Heart right ventricle (tissue), 16 donors: ENCODE results near the gene NR2F1. TPM values are rescaled to one million over a fixed set of nuclear protein-coding genes. Genes with fewer than 3 reads are reported as not detected.
A peak's percentile ranks its signal among the peaks of the same experiment; 100 is the strongest.

Experiments used
- ATAC-seq, 8 donors: fragments of 200-7000 bp; cut with Tn5 transposase; one replicate each; pipeline ENCODE4 v1.9.1; 2020; ENCODE audit warnings: mild to moderate bottlenecking in 8 of 8, moderate library complexity in 8 of 8, moderate number of reproducible peaks in 1 of 8
- DNase-seq, 2 donors: peaks; one replicate each; pipeline ENCODE4 v3.0.0-alpha.2; 2020
- H3K27ac ChIP-seq, 10 donors: fragments of 200-600 bp; sonication (generic) in 2 of 10; one replicate each; pipeline versions ENCODE4 v1.5.0 to v1.8.0; 2020 to 2022; ENCODE audit warnings: mild to moderate bottlenecking in 3 of 10
- H3K27me3 ChIP-seq, 7 donors: fragments of 200-600 bp; one replicate each; pipeline ENCODE4 v1.8.0; 2021 to 2022; ENCODE audit warnings: mild to moderate bottlenecking in 2 of 7
- H3K36me3 ChIP-seq, 9 donors: fragments of 200-600 bp; sonication (generic) in 1 of 9; one replicate each; pipeline versions ENCODE4 v1.5.0 to v1.8.0; 2020 to 2022; ENCODE audit warnings: mild to moderate bottlenecking in 2 of 9
- H3K4me1 ChIP-seq, 9 donors: fragments of 200-600 bp; sonication (generic) in 1 of 9; one replicate each; pipeline versions ENCODE4 v1.5.0 to v1.8.0; 2020 to 2022; ENCODE audit warnings: mild to moderate bottlenecking in 4 of 9
- H3K4me3 ChIP-seq, 10 donors: fragments of 200-600 bp; sonication (generic) in 2 of 10; one replicate each; pipeline versions ENCODE4 v1.5.0 to v1.8.0; 2020 to 2022; ENCODE audit warnings: mild to moderate bottlenecking in 7 of 10, moderate library complexity in 2 of 10
- H3K9me3 ChIP-seq, 11 donors: fragments of 200-600 bp in 10 of 11; sonication (generic) in 2 of 11; one replicate each; pipeline versions ENCODE4 v1.5.0 to v1.8.0; 2013 to 2022; ENCODE audit warnings: mild to moderate bottlenecking in 2 of 11, control low read depth in 1 of 11, moderate library complexity in 1 of 11
- CTCF ChIP-seq, 9 donors: fragments of 200-600 bp; sonication (generic) in 2 of 9; IDR thresholded peaks; one replicate each; pipeline versions ENCODE4 v1.5.0 to v1.8.0; 2021 to 2022; ENCODE audit warnings: antibody characterized with exemption in 9 of 9, mild to moderate bottlenecking in 5 of 9, moderate library complexity in 1 of 9
- WGBS, 2 donors: extraction: QIAGEN DNeasy Blood & Tissue Kit; methylation state at CpG; one replicate each; pipeline ENCODE4 v1.1.7; 2013; ENCODE audit warnings: inconsistent platforms in 1 of 2; 5-methylcytosine and 5-hydroxymethylcytosine counted together
- intact Hi-C, 10 donors: fragments of 100-400 bp; cut with DNase I; formaldehyde crosslinking; loops; one replicate each; pipeline versions ENCODE4 v1.11.1 to v1.14.2; 2022
- polyA plus RNA-seq, 2 donors: library from polyadenylated mRNA; stranded (reverse); fragments of 200-250 nt; gene quantifications; one replicate each; pipeline ENCODE4 v1.2.3, GENCODE V29; 2013
- total RNA-seq, 10 donors: library from RNA; stranded (reverse); fragmentation: NEBNext Ultra II Directional in 3 of 10; extraction: Animal tissue kit (Norgen Biotek cat#: 25700) in 3 of 10; gene quantifications; one replicate each; pipeline versions ENCODE4 v1.2.1 to v1.2.4, GENCODE V29; 2021 to 2023
- donor health status: Arrhythmogenic right ventricular cardiomyopathy.
- donor health status: ischemic (EF 13 %, LVEDD 7.1; RV severe dilation, severe dysfunction).
- donor health status: healthy with polysubstance abuse.
- donor health status: DM: no; HTN: yes; CAD: no.
- donor health status: DM: no; HTN: no; CAD: no.
- donor health status: ischemic (EF 25% LVEDD 6.9; RV normal size, moderate dysfunction).
- donor health status: ischemic (EF 25% LVEDD 5.7; RV mildly dilated, moderate dysfunction).
- donor health status: healthy.
- donor health status: DM: yes; HTN: yes; CAD: no.
- donor health status: Ischemic cardiomyopathy.
- donor health status: ischemic (EF 35%, LVEDD 5.7; RV mildly dilated, moderate dysfunction).
- donor health status: nonischemic (EF 11% LVEDD 7.7; RV severe dilation, severe dysfunction).
- donor health status: DM: yes; HTN: yes; CAD: no.
- donor health status: PGD.
- donor health status: ischemic (EF 29% LVEDD 5.4; RV normal size, mild dysfunction).
- donor health status: nonischemic (EF 23%, LVEDD 6.1; RV moderate dilation, normal function).

NR2F1 gene
- total and polyA plus RNA-seq, 12 donors: 0.27 to 2.4 (median 0.92) TPM

- Histone ChIP-seq H3K27ac (no peak overlapping the region), H3K36me3 (no peaks in the 10 kb centered on the region), H3K9me3 (no peaks in the 10 kb centered on the region), H3K4me3 (no peak overlapping the region), H3K27me3 (peaks cover 2 to 96% (median 94%) of the 10 kb centered on the region in 7 donors), H3K4me1 (peaks cover 6 to 42% (median 29%) of the 10 kb centered on the region in 9 donors)
- no peak for ATAC-seq
- intact Hi-C loops: no loop called here
- no peak for DNase-seq
- TF ChIP-seq CTCF (IDR thresholded peaks at IDR 0.05): no peak
- WGBS, 2 donors: 44 to 55% methylated on average over 9 of the region's 9 CpGs
Measured at GRCh38 chr5:93576994-93577853, 5.8 kb upstream of the NR2F1 start.

- WGBS, 2 donors: 60 to 61% methylated on average over 25 of the region's 25 CpGs
- H3K27ac ChIP-seq: peak overlapping the region in 1 of 10 donors; percentile 59
- ATAC-seq (no peak), DNase-seq (no peak)
- H3K36me3 ChIP-seq: no peaks in the 10 kb centered on the region
- no peaks in the 10 kb centered on the region for H3K9me3 ChIP-seq
- peak overlapping the region in 3 of 10 donors; percentile 63 to 67 (median 64) for H3K4me3 ChIP-seq
- intact Hi-C loops: no loop called here
- H3K27me3 ChIP-seq: peaks cover 0 to 96% (median 94%) of the 10 kb centered on the region in 7 donors
- TF ChIP-seq CTCF (IDR thresholded peaks at IDR 0.05): no peak
- peaks cover 6 to 42% (median 29%) of the 10 kb centered on the region in 9 donors for H3K4me1 ChIP-seq
Measured at GRCh38 chr5:93577854-93578812, 4.9 kb upstream of the NR2F1 start.

GRCh38 chr5:93578813-93579691, 4.0 kb upstream of the NR2F1 start:
- no peak for TF ChIP-seq CTCF (IDR thresholded peaks at IDR 0.05)
- peak; percentile 22 to 43 for DNase-seq
- Histone ChIP-seq H3K36me3 (no peaks in the 10 kb centered on the region), H3K27me3 (peaks cover 0 to 96% (median 93%) of the 10 kb centered on the region in 7 donors), H3K4me3 (peak overlapping the region; percentile 36 to 67 (median 64)), H3K4me1 (peaks cover 6 to 50% (median 36%) of the 10 kb centered on the region in 9 donors), H3K27ac (peak overlapping the region in 4 of 10 donors; percentile 10 to 59 (median 42)), H3K9me3 (no peaks in the 10 kb centered on the region)
- intact Hi-C loops: no loop called here
- WGBS, 2 donors: 6 to 8% methylated on average over 41 to 49 of the region's 49 CpGs
- peak in 5 of 8 donors; percentile 11 to 32 (median 18) for ATAC-seq
